Thoracic aorta (tissue), 2 donors: Measurements from ENCODE around the gene RTP1. TPM values are rescaled to one million over a fixed set of nuclear protein-coding genes. Genes with fewer than 3 reads are reported as not detected.

Experiments
- ATAC-seq: fragments of 150-250 bp; one replicate; pipeline ENCODE4 v1.8.0; 2017; ENCODE audit warnings: low read depth; ENCODE audit not compliant: insufficient number of reproducible peaks, low FRiP score
- DNase-seq: peaks from one replicate; pipeline ENCODE4 v3.0.0-alpha.2; 2020; ENCODE audit warnings: low spot score
- H3K27ac ChIP-seq, 2 donors: fragments of 200-600 bp; sonication (generic); 1 replicate in 1 of 2; 2 replicates in 1 of 2; pipeline ENCODE4 v1.5.1; 2016; ENCODE audit warnings: mild to moderate bottlenecking in 2 of 2, moderate library complexity in 2 of 2
- H3K27me3 ChIP-seq: fragments of 200-600 bp; sonication (generic); replicated peaks from 2 replicates; pipeline ENCODE4 v1.6.0; 2016; ENCODE audit warnings: mild to moderate bottlenecking; ENCODE audit not compliant: insufficient read depth
- H3K36me3 ChIP-seq: fragments of 200-600 bp; sonication (generic); one replicate; pipeline ENCODE4 v1.5.1; 2016
- H3K4me1 ChIP-seq, 2 donors: fragments of 200-600 bp; sonication (generic); 1 replicate in 1 of 2; 2 replicates in 1 of 2; pipeline versions ENCODE4 v1.5.1 to v1.6.0; 2016; ENCODE audit warnings: low read depth in 2 of 2, mild to moderate bottlenecking in 1 of 2; ENCODE audit not compliant: control insufficient read depth in 1 of 2
- H3K4me3 ChIP-seq: fragments of 200-600 bp; sonication (generic); 2 replicates; pipeline ENCODE4 v1.5.1; 2016; ENCODE audit warnings: mild to moderate bottlenecking
- H3K9me3 ChIP-seq: fragments of 200-600 bp; sonication (generic); 2 replicates; pipeline ENCODE4 v1.5.1; 2016
- total RNA-seq, 2 donors: library from RNA; depleted of rRNA; stranded (reverse); fragments of >200 nt; gene quantifications; one replicate each; pipeline versions ENCODE4 v1.1.0 to v1.2.3, GENCODE V29; 2016
- TF ChIP-seq, protein P1 (sequence below): fragments of 200-600 bp; sonication (generic); IDR thresholded peaks from one replicate; pipeline ENCODE4 v1.5.1; 2019; ENCODE audit warnings: antibody characterized with exemption

RTP1 gene
- total RNA-seq, 2 donors from 2014 or later = 0.27 TPM; not detected in 1

DNA sequence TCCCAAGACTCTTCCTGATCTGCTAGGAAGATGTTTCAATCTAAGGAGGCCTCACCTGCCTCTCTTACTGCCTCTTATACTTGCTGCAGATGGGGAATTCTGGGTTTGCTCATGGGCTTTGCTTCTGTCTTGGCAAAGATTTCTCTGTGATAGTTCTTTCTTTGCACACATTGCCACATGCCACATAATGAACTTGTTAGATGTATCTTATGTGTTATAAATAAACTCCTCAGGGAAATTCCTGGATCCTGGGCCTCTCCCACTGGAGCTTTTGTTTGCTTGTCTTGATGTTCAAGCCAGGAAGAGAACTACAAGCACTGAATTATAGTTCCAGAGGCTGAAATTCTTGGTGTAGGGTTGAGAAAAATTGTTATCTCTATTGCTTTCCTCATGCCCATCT is 12.2 kb downstream of the RTP1 start:
- Histone ChIP-seq H3K9me3 (no peaks in the 10 kb centered on the region), H3K27ac (peak overlapping the region; percentile 66 to 80), H3K4me3 (no peak overlapping the region), H3K27me3 (no peaks in the 10 kb centered on the region), H3K4me1 (peaks cover 31 to 67% of the 10 kb centered on the region in 2 donors), H3K36me3 (no peaks in the 10 kb centered on the region)
- ATAC-seq (no peak), DNase-seq (no peak)
- TF ChIP-seq, protein P1, sequence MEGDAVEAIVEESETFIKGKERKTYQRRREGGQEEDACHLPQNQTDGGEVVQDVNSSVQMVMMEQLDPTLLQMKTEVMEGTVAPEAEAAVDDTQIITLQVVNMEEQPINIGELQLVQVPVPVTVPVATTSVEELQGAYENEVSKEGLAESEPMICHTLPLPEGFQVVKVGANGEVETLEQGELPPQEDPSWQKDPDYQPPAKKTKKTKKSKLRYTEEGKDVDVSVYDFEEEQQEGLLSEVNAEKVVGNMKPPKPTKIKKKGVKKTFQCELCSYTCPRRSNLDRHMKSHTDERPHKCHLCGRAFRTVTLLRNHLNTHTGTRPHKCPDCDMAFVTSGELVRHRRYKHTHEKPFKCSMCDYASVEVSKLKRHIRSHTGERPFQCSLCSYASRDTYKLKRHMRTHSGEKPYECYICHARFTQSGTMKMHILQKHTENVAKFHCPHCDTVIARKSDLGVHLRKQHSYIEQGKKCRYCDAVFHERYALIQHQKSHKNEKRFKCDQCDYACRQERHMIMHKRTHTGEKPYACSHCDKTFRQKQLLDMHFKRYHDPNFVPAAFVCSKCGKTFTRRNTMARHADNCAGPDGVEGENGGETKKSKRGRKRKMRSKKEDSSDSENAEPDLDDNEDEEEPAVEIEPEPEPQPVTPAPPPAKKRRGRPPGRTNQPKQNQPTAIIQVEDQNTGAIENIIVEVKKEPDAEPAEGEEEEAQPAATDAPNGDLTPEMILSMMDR = no peak

DNA sequence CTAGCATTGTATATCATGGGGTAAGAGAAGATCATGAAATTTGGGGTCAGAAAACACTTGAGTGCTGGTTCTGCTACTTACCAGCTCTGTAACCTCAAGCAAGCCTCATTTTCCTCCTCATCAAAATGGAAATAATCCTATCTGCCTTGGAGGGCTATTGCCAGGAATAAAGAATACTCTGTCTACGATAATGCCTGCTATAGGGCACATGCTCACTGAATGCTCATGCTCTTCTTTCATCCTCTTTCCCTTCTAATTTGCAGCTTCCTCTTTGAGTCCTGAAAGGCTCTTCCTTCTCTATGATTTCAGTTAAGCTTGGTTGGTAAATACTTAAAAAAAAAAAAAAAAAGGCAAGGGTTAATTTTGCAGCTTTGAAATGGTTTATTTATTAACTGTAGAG is 12.8 kb downstream of the RTP1 start:
- ATAC-seq = no peak
- TF ChIP-seq, protein P1 = no peak
- Histone ChIP-seq H3K9me3 (no peaks in the 10 kb centered on the region), H3K27me3 (no peaks in the 10 kb centered on the region), H3K27ac (peak overlapping the region; percentile 66 to 80), H3K4me1 (peaks cover 31 to 67% of the 10 kb centered on the region in 2 donors), H3K4me3 (no peak overlapping the region), H3K36me3 (no peaks in the 10 kb centered on the region)
- no peak for DNase-seq

DNA sequence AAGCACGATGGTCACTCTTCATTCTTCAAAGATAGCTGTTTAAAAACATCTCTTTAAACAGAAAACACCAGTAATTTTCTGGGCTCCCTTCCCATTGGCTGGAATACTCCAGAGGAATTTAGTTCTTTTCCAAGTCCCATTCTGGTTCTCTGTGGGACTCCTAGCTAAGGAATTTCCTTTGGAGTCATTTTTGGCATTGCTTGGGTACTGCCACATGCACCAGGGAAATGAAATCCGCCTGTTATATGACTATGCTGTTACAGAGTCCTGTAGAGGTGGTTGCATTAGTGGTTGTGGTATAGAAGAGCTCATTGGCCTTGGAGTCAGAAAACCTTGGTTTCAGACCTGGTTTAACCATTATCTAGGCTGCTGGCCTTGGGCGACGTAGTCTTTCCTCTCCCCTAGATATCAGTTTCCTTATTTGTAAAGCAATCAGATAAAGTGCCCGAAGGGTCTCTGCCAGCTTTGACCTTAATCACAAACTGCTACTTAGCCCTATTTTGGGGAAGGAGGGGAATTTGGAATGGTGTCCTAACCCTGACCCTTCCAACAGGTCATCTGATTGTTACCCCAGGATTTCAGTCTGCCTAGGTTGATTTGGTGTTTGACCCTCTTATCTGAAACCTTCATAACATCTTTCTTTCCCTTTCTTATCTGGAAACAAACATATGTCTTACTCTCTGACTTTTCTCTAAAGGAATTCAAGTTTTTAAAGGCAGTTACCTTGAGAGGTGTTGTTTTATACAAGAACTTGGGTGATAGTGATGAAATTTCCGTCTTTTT is 13.4 kb downstream of the RTP1 start:
- no peaks in the 10 kb centered on the region for H3K27me3 ChIP-seq
- H3K4me3 ChIP-seq = no peak overlapping the region
- DNase-seq (no peak), ATAC-seq (peak; percentile 94)
- H3K4me1 ChIP-seq = peaks cover 31 to 67% of the 10 kb centered on the region in 2 donors
- H3K9me3 ChIP-seq = no peaks in the 10 kb centered on the region
- TF ChIP-seq, protein P1 = no peak
- peak overlapping the region; percentile 76 to 80 for H3K27ac ChIP-seq
- H3K36me3 ChIP-seq = no peaks in the 10 kb centered on the region

DNA sequence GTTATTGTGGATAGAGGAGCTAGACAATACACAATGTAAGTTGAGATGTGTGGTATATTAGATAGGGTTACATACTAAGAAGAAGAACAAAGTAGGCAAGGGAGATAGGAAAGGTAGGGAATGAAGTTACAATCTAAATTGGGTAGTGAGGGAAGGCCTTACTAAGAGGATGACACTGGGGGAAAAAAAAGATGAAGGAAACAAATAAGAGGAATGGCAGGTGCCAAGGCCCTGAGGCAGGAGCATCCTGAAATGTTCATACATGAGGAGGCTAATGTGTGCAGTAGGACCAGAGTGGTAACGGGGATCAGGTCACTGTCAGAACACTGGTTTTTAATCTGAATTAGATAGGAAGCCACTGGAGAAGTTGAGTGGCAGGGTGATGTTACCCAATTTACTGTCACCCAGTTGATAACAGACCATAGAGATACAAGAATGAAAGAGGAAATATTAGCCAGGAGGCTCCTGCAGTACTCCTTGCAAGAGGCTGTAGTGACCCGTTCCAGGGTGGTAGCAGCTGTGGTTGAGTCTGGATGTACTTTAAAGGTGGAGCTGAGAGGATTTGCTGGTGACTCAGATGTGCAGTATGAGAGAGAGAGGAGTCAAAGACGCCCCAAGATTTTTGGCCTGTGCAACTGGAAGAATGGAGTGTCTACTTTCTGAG is 14.4 kb downstream of the RTP1 start:
- DNase-seq (no peak), ATAC-seq (no peak)
- Histone ChIP-seq H3K9me3 (no peaks in the 10 kb centered on the region), H3K27ac (peak overlapping the region; percentile 76 to 80), H3K4me3 (no peak overlapping the region), H3K27me3 (no peaks in the 10 kb centered on the region), H3K4me1 (peaks cover 31 to 67% of the 10 kb centered on the region in 2 donors), H3K36me3 (no peaks in the 10 kb centered on the region)
- TF ChIP-seq, protein P1 = no peak

DNA sequence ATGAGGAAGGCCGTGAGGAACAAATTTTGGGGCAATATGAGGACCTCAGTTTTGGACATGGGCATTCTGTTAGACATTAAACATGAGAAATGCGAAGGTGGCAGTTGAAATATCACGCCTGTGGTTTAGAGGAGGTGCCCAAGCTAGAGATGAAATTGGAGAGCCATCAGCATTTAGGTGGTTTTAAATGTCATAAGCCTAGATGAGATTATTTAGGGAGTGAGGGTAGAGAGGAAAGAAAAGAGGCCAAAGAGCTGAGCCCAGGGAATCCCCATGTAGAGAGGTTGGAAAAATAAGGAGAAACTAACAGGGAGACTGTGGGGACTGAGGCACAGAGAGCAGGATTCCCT is 14.9 kb downstream of the RTP1 start:
- TF ChIP-seq, protein P1 = no peak
- H3K4me3 ChIP-seq = no peak overlapping the region
- DNase-seq = no peak
- peak overlapping the region; percentile 76 to 80 for H3K27ac ChIP-seq
- no peaks in the 10 kb centered on the region for H3K36me3 ChIP-seq
- H3K4me1 ChIP-seq = peaks cover 30 to 64% of the 10 kb centered on the region in 2 donors
- H3K9me3 ChIP-seq = no peaks in the 10 kb centered on the region
- ATAC-seq = no peak
- H3K27me3 ChIP-seq = no peaks in the 10 kb centered on the region
